ENCODE data around the gene PAF1.

DNA sequence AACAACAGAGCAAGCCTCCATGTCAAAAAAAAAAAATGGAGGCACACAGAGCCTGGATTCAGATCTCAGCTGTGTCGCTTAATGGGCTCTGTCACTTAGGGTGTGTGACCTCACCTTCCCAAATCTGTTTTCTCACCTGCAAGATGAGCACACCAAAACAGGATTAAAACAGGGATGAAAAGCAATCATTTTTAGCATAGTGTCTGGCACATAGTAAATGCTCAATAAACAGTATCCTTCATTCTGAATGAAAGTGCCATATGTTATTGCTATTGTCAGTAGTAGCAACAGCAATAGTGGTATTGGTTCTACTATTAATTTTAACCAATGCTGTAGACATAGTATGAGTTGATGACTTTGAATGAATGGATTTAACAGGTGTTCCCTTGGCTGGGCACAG is 25.4 kb downstream of the PAF1 start:
- TF ChIP-seq CTCF (IDR thresholded peaks at IDR 0.05), result no peak
- no peak for TF ChIP-seq POLR2A (IDR thresholded peaks at IDR 0.05)

Data from uterus (tissue), 2 donors.